HG02571 (cell line): Measurements from ENCODE around the gene HOXC12.
A peak's percentile ranks its signal among the peaks of the same experiment; 100 is the strongest.

Source experiments
- ATAC-seq: cut with Tn5 transposase; IDR thresholded peaks from one replicate; pipeline ENCODE4 v1.9.1; 2021; ENCODE audit warnings: mild to moderate bottlenecking, moderate library complexity; ENCODE audit not compliant: unreplicated experiment

The HOXC12 gene

GRCh38 chr12:53995378-53996239 is 40.9 kb downstream of the HOXC12 start:
- no peak for ATAC-seq

GRCh38 chr12:53996240-53997203 is 41.8 kb downstream of the HOXC12 start:
- no peak for ATAC-seq

- ATAC-seq, result no peak
These were observed 42.8 kb downstream of the HOXC12 start for GRCh38 chr12:53997204-53998109.

GRCh38 chr12:53998110-53998899 is 43.6 kb downstream of the HOXC12 start:
- no peak for ATAC-seq

- no peak for ATAC-seq
These were observed 44.2 kb downstream of the HOXC12 start for GRCh38 chr12:53998900-53999236.

- ATAC-seq, result no peak
These were observed 44.9 kb downstream of the HOXC12 start for GRCh38 chr12:53999559-54000115.

- ATAC-seq, result no peak
These were observed 45.7 kb downstream of the HOXC12 start, which contains the start of gene HOXC9 for GRCh38 chr12:54000116-54001114. HOXC9 (plus strand) TSS chr12:54000161; CDS start chr12:54000189, 28 bp downstream.

GRCh38 chr12:54001283-54002187 is 46.8 kb downstream of the HOXC12 start:
- no peak for ATAC-seq

- ATAC-seq, result no peak
These were observed 47.7 kb downstream of the HOXC12 start for GRCh38 chr12:54002278-54002914.

GRCh38 chr12:54002915-54003389 is 48.2 kb downstream of the HOXC12 start:
- no peak for ATAC-seq

- ATAC-seq, result no peak
These were observed 48.9 kb downstream of the HOXC12 start for GRCh38 chr12:54003625-54004024.

- ATAC-seq, result no peak
These were observed 49.5 kb downstream of the HOXC12 start for GRCh38 chr12:54004063-54004840.

GRCh38 chr12:54004841-54005530 is 50.3 kb downstream of the HOXC12 start:
- no peak for ATAC-seq

GRCh38 chr12:54005531-54005852 is 50.8 kb downstream of the HOXC12 start:
- ATAC-seq, result no peak

- ATAC-seq, result peak; percentile 59
These were observed 51.3 kb downstream of the HOXC12 start for GRCh38 chr12:54005853-54006558.
